Measurements from ENCODE around the gene JAZF1.

DNA sequence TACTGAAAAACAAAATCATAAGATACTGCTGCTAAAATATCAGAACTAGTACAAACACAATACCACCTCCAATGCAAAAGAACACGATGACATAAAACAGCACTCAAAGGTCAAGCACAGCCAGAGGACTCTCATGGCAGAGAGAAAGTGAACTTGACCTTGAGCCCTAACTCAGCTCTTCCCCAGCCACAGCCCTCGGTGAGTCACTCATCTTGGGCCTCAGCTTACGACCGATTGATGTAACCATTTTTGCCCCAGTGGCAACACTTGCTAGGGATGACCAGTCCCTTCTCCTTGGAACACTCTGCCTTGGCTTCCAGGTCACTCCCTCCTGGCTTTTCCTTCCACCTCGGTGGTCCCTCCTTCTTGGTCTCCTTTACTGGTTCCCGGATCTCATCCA, 77.8 kb downstream of the JAZF1 start:
- TF ChIP-seq, protein P1, sequence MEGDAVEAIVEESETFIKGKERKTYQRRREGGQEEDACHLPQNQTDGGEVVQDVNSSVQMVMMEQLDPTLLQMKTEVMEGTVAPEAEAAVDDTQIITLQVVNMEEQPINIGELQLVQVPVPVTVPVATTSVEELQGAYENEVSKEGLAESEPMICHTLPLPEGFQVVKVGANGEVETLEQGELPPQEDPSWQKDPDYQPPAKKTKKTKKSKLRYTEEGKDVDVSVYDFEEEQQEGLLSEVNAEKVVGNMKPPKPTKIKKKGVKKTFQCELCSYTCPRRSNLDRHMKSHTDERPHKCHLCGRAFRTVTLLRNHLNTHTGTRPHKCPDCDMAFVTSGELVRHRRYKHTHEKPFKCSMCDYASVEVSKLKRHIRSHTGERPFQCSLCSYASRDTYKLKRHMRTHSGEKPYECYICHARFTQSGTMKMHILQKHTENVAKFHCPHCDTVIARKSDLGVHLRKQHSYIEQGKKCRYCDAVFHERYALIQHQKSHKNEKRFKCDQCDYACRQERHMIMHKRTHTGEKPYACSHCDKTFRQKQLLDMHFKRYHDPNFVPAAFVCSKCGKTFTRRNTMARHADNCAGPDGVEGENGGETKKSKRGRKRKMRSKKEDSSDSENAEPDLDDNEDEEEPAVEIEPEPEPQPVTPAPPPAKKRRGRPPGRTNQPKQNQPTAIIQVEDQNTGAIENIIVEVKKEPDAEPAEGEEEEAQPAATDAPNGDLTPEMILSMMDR (IDR thresholded peaks at IDR 0.05; ENCODE audit: low read length) = no peak
- no peak for TF ChIP-seq EZH2 (IDR thresholded peaks at IDR 0.05; ENCODE audit: borderline replicate concordance, low read length)

All from OCI-LY1 (cell line).